WTC11 (cell line): ENCODE results near the gene CHAMP1. TPM values are rescaled to one million over a fixed set of nuclear protein-coding genes. Genes with fewer than 3 reads are reported as not detected.

Source experiments
- ATAC-seq: fragments of 200-7000 bp; cut with Tn5 transposase; 2 replicates; pipeline ENCODE4 v1.10.0; 2021; ENCODE audit warnings: mild to moderate bottlenecking, moderate library complexity
- CTCF ChIA-PET: fragments of 300-600 bp; sonication (Branson Sonifier 250); formaldehyde crosslinking; loops from one replicate; lab custom pipeline; 2021; ENCODE audit warnings: antibody characterized with exemption; lab: Charles Lee
- POLR2A ChIA-PET: fragments of 350-600 bp; sonication (Branson Sonifier 250); formaldehyde crosslinking; loops from one replicate; lab custom pipeline; 2021; ENCODE audit warnings: antibody characterized with exemption; lab: Charles Lee
- DNase-seq: peaks from one replicate; pipeline ENCODE4 v3.0.0; 2021; ENCODE audit warnings: low spot score
- H3K27ac Mint-ChIP-seq: 2 replicates; pipeline ENCODE4 v1.8.0; 2021; ENCODE audit warnings: mixed read lengths
- H3K27me3 Mint-ChIP-seq: 2 replicates; pipeline ENCODE4 v1.8.0; 2021; ENCODE audit warnings: low read depth, mild to moderate bottlenecking, moderate library complexity, mixed read lengths
- H3K36me3 Mint-ChIP-seq: 2 replicates; pipeline ENCODE4 v1.8.0; 2021; ENCODE audit warnings: mixed read lengths
- H3K4me1 Mint-ChIP-seq: 2 replicates; pipeline ENCODE4 v1.8.0; 2022; ENCODE audit warnings: mixed read lengths
- H3K4me3 Mint-ChIP-seq: 2 replicates; pipeline ENCODE4 v1.8.0; 2021; ENCODE audit warnings: mild to moderate bottlenecking, moderate library complexity, mixed read lengths
- H3K9me3 Mint-ChIP-seq: 2 replicates; pipeline ENCODE4 v1.8.0; 2021; ENCODE audit warnings: mixed read lengths
- ATF6 ChIP-seq: sonication (generic); formaldehyde crosslinking; IDR thresholded peaks from 2 replicates; pipeline ENCODE4 v1.8.1; 2023; ENCODE audit warnings: mild to moderate bottlenecking, missing genetic modification reagents
- ELF4 ChIP-seq: sonication (generic); formaldehyde crosslinking; IDR thresholded peaks from 2 replicates; pipeline ENCODE4 v1.8.1; 2022; ENCODE audit warnings: low read depth, mild to moderate bottlenecking, moderate library complexity, missing genetic modification reagents
- EMX1 ChIP-seq: fragments of 250-450 bp; sonication (Bioruptor Pico); IDR thresholded peaks from 2 replicates; pipeline ENCODE4 v1.8.0; 2021; ENCODE audit warnings: mild to moderate bottlenecking
- ESRRA ChIP-seq: sonication (generic); formaldehyde crosslinking; IDR thresholded peaks from 2 replicates; pipeline ENCODE4 v1.8.1; 2022; ENCODE audit warnings: mild to moderate bottlenecking, missing genetic modification reagents, borderline replicate concordance
- FOXP4 ChIP-seq: sonication (generic); formaldehyde crosslinking; IDR thresholded peaks from 2 replicates; pipeline ENCODE4 v1.8.0; 2022; ENCODE audit warnings: mild to moderate bottlenecking, missing genetic modification reagents
- GRHL2 ChIP-seq: fragments of 250-450 bp; sonication (Bioruptor Pico); IDR thresholded peaks from 2 replicates; pipeline ENCODE4 v1.8.0; 2022; ENCODE audit warnings: mild to moderate bottlenecking, moderate library complexity; ENCODE audit not compliant: insufficient replicate concordance, severe bottlenecking
- GTF2I ChIP-seq: fragments of 250-450 bp; sonication (Bioruptor Pico); conservative IDR thresholded peaks from 2 replicates; pipeline ENCODE4 v1.4.0; 2021; ENCODE audit warnings: mild to moderate bottlenecking
- HMGXB4 ChIP-seq: sonication (generic); formaldehyde crosslinking; IDR thresholded peaks from 2 replicates; pipeline ENCODE4 v1.8.1; 2023; ENCODE audit warnings: mild to moderate bottlenecking, moderate library complexity, missing genetic modification reagents
- JUN ChIP-seq: sonication (generic); formaldehyde crosslinking; IDR thresholded peaks from 2 replicates; pipeline ENCODE4 v1.8.0; 2023; ENCODE audit warnings: mild to moderate bottlenecking, missing genetic modification reagents
- MYBL2 ChIP-seq: sonication (generic); formaldehyde crosslinking; IDR thresholded peaks from 2 replicates; pipeline ENCODE4 v1.8.1; 2023; ENCODE audit warnings: mild to moderate bottlenecking, moderate library complexity, missing genetic modification reagents
- NFYB ChIP-seq: sonication (generic); formaldehyde crosslinking; conservative IDR thresholded peaks from 2 replicates; pipeline ENCODE4 v1.8.0; 2022; ENCODE audit warnings: low read depth, missing genetic modification reagents
- OVOL2 ChIP-seq: fragments of 250-450 bp; sonication (Bioruptor Pico); IDR thresholded peaks from 2 replicates; pipeline ENCODE4 v1.9.0; 2021; ENCODE audit warnings: mild to moderate bottlenecking, borderline replicate concordance
- SMAD4 ChIP-seq: sonication (generic); formaldehyde crosslinking; IDR thresholded peaks from 2 replicates; pipeline ENCODE4 v1.8.0; 2022; ENCODE audit warnings: mild to moderate bottlenecking, missing genetic modification reagents
- ZNF121 ChIP-seq: sonication (generic); formaldehyde crosslinking; IDR thresholded peaks from 2 replicates; pipeline ENCODE4 v1.8.0; 2023; ENCODE audit warnings: missing genetic modification reagents
- ZNF138 ChIP-seq: sonication (generic); formaldehyde crosslinking; conservative IDR thresholded peaks from 2 replicates; pipeline ENCODE4 v1.8.1; 2022; ENCODE audit warnings: mild to moderate bottlenecking, moderate library complexity, missing genetic modification reagents
- ZNF317 ChIP-seq: sonication (generic); formaldehyde crosslinking; IDR thresholded peaks from 2 replicates; pipeline ENCODE4 v1.8.1; 2023; ENCODE audit warnings: low read depth, mild to moderate bottlenecking, moderate library complexity, missing genetic modification reagents, borderline replicate concordance
- ZNF423 ChIP-seq: fragments of 250-450 bp; sonication (Bioruptor Pico); IDR thresholded peaks from 2 replicates; pipeline ENCODE4 v2.1.2; 2022; ENCODE audit warnings: mild to moderate bottlenecking, moderate library complexity
- ZNF512 ChIP-seq: sonication (generic); formaldehyde crosslinking; IDR thresholded peaks from 2 replicates; pipeline ENCODE4 v1.8.1; 2022; ENCODE audit warnings: missing genetic modification reagents, borderline replicate concordance
- total RNA-seq: library from RNA; stranded (reverse); gene quantifications from 3 replicates; pipeline ENCODE4 v1.2.3, GENCODE V29; 2021

The CHAMP1 gene
- total RNA-seq, 1 experiment from 2014 or later = 31.7 TPM

- TF ChIP-seq GRHL2 (CRISPR knock-in tag) = no peak
- no peak for TF ChIP-seq ELF4 (CRISPR knock-in tag)
- TF ChIP-seq HMGXB4 (CRISPR knock-in tag) = no peak
- TF ChIP-seq EMX1 (CRISPR knock-in tag) = no peak
- no peak for TF ChIP-seq NFYB (CRISPR knock-in tag)
- TF ChIP-seq ZNF423 (CRISPR knock-in tag) = no peak
- no peak for TF ChIP-seq ZNF121 (CRISPR knock-in tag)
- no peak for TF ChIP-seq SMAD4 (CRISPR knock-in tag)
- DNase-seq (no peak), ATAC-seq (no peak)
- H3K27ac Mint-ChIP-seq = peak overlapping the region; percentile 78
- H3K27me3 Mint-ChIP-seq = no peaks in the 10 kb centered on the region; the same call in 1 of the 2 replicates
- H3K4me3 Mint-ChIP-seq = peak overlapping the region; percentile 84
- ChIA-PET CTCF (interaction anchor here (0.7 kb wide), 1 partner anchor 28 kb away, joined by 3 read pairs; no protein-coding TSS in a partner anchor), POLR2A (interaction anchor here (1.0 kb wide), 1 partner anchor 32 kb away, joined by 4 read pairs; the partner anchor contains the start of gene UPF3A)
- H3K36me3 Mint-ChIP-seq = peaks cover 3% of the 10 kb centered on the region; the same call in 1 of the 2 replicates
- H3K4me1 Mint-ChIP-seq = peaks cover 16% of the 10 kb centered on the region
- no peaks in the 10 kb centered on the region for H3K9me3 Mint-ChIP-seq
Observed at GRCh38 chr13:114313061-114313860, 1.0 kb upstream of the CHAMP1 start.

GRCh38 chr13:114315074-114315785 is 927 bp downstream of the CHAMP1 start:
- peaks cover 16% of the 10 kb centered on the region for H3K4me1 Mint-ChIP-seq
- ChIA-PET CTCF (no interaction called here), POLR2A (no interaction called here)
- H3K9me3 Mint-ChIP-seq = no peaks in the 10 kb centered on the region
- no peak for DNase-seq
- no peak for ATAC-seq
- peak overlapping the region; percentile 81 for H3K4me3 Mint-ChIP-seq
- no peaks in the 10 kb centered on the region for H3K27me3 Mint-ChIP-seq
- H3K27ac Mint-ChIP-seq = peak overlapping the region; percentile 44
- H3K36me3 Mint-ChIP-seq = peaks cover 12% of the 10 kb centered on the region
- TF ChIP-seq GRHL2 (CRISPR knock-in tag) = no peak
- TF ChIP-seq FOXP4 (CRISPR knock-in tag) = no peak
- no peak for TF ChIP-seq ZNF138
- TF ChIP-seq OVOL2 (CRISPR knock-in tag) = no peak
- TF ChIP-seq ATF6 (CRISPR knock-in tag) = no peak
- TF ChIP-seq MYBL2 = no peak
- no peak for TF ChIP-seq NFYB (CRISPR knock-in tag)
- no peak for TF ChIP-seq ESRRA (CRISPR knock-in tag)
- no peak for TF ChIP-seq ZNF317
- no peak for TF ChIP-seq GTF2I (CRISPR knock-in tag)
- no peak for TF ChIP-seq ZNF512 (CRISPR knock-in tag)
- no peak for TF ChIP-seq JUN (CRISPR knock-in tag)
